HCT116 (cell line): ENCODE measurements around the gene CHRD. TPM values are rescaled to one million over a fixed set of nuclear protein-coding genes. Genes with fewer than 3 reads are reported as not detected.

Source experiments
- ATAC-seq: fragments of 200-7000 bp; cut with Tn5 transposase; 2 replicates; pipeline ENCODE4 v1.9.1; 2020; ENCODE audit warnings: mild to moderate bottlenecking, moderate library complexity
- BruUV-seq: library from RNA; stranded (reverse); fragments of 400-500 nt; replicated peaks from 2 replicates; lab custom pipeline; 2021; lab: Mats Ljungman, UMichigan
- CTCF ChIA-PET: fragments of 300-600 bp; sonication (Branson Sonifier 250); formaldehyde crosslinking; loops from one replicate; lab custom pipeline; 2021; ENCODE audit warnings: antibody characterized with exemption; lab: Charles Lee
- POLR2A ChIA-PET: fragments of 300-600, 350-600 bp; sonication (Branson Sonifier 250); formaldehyde crosslinking; loops from one replicate; lab custom pipeline; 2021; ENCODE audit warnings: antibody characterized with exemption; lab: Charles Lee
- RAD21 ChIA-PET, 2 experiments: fragments of 300-600 bp; sonication (Branson Sonifier 250); formaldehyde crosslinking; loops; one replicate each; lab custom pipeline; 2023; ENCODE audit warnings: low total read pairs in 2 of 2; ENCODE audit not compliant: uncharacterized antibody in 2 of 2, unreplicated experiment in 2 of 2, low non-redundant PET in 1 of 2; lab: Charles Lee
- DNase-seq: peaks from one replicate; pipeline ENCODE4 v3.0.0-alpha.2; 2010; ENCODE audit warnings: low read depth, low spot score
- H2AFZ ChIP-seq: fragments of 200-600 bp; shearing (Covaris generic), sonication (generic); 2 replicates; pipeline ENCODE4 v1.6.1; 2017; ENCODE audit warnings: low read depth, mixed run types, mixed read lengths, antibody characterized with exemption, low read length; ENCODE audit not compliant: poor library complexity, severe bottlenecking
- H3K27ac ChIP-seq: 2 replicates; pipeline ENCODE4 v1.5.1; 2012; ENCODE audit warnings: low read depth, low read length
- H3K27me3 ChIP-seq: fragments of 200-600 bp; sonication (generic); 2 replicates; pipeline ENCODE4 v1.6.1; 2016; ENCODE audit warnings: mixed run types, low read length, mixed read lengths; ENCODE audit not compliant: insufficient read depth
- H3K36me3 ChIP-seq, 2 experiments: fragments of 200-500 bp in 1 of 2; fragments of 200-600 bp in 1 of 2; sonication (Bioruptor generic) in 1 of 2; sonication (generic) in 1 of 2; 2 replicates each; pipeline versions ENCODE4 v1.5.1 to v1.6.1; 2014 to 2016; ENCODE audit warnings: low read length in 2 of 2, inconsistent platforms in 1 of 2, mixed read lengths in 1 of 2, mixed run types in 1 of 2; ENCODE audit not compliant: insufficient read depth in 2 of 2, control insufficient read depth in 1 of 2
- H3K4me1 ChIP-seq, 2 experiments: fragments of 200-600 bp in 1 of 2; sonication (generic) in 1 of 2; 2 replicates each; pipeline versions ENCODE4 v1.5.1 to v1.6.1; 2012 to 2017; ENCODE audit warnings: low read length in 2 of 2, inconsistent platforms in 1 of 2, mild to moderate bottlenecking in 1 of 2, mixed read lengths in 1 of 2, mixed run types in 1 of 2, moderate library complexity in 1 of 2; ENCODE audit not compliant: insufficient read depth in 2 of 2, control insufficient read depth in 1 of 2
- H3K4me2 ChIP-seq: fragments of 200-600 bp; sonication (generic); 2 replicates; pipeline ENCODE4 v1.6.1; 2017; ENCODE audit warnings: mixed run types, low read length, mixed read lengths
- H3K4me3 ChIP-seq, 2 experiments: fragments of 200-600 bp in 1 of 2; sonication (generic) in 1 of 2; replicated peaks in 1 of 2; 2 replicates each; pipeline ENCODE4 v1.5.1; 2011 to 2016; ENCODE audit warnings: low read length in 2 of 2, control low read depth in 1 of 2, low read depth in 1 of 2, mild to moderate bottlenecking in 1 of 2, mixed read lengths in 1 of 2, mixed run types in 1 of 2
- H3K79me2 ChIP-seq: fragments of 200-600 bp; sonication (generic); 2 replicates; pipeline ENCODE4 v1.6.1; 2017; ENCODE audit warnings: mild to moderate bottlenecking, mixed run types, low read length, moderate library complexity, mixed read lengths; ENCODE audit not compliant: insufficient read depth
- H3K9ac ChIP-seq: fragments of 200-600 bp; sonication (generic); 2 replicates; pipeline ENCODE4 v1.6.1; 2016; ENCODE audit warnings: low read length, mixed read lengths
- H3K9me2 ChIP-seq: fragments of 200-600 bp; sonication (generic), shearing (Covaris generic); 2 replicates; pipeline ENCODE4 v1.6.1; 2017; ENCODE audit warnings: mixed run types, mild to moderate bottlenecking, moderate library complexity; ENCODE audit not compliant: insufficient read depth
- H3K9me3 ChIP-seq, 2 experiments: fragments of 200-500 bp in 1 of 2; fragments of 200-600 bp in 1 of 2; sonication (Bioruptor generic) in 1 of 2; sonication (generic) in 1 of 2; 2 replicates each; pipeline ENCODE4 v1.6.1; 2014 to 2017; ENCODE audit warnings: low read length in 2 of 2, mixed read lengths in 2 of 2, inconsistent platforms in 1 of 2, low read depth in 1 of 2, mild to moderate bottlenecking in 1 of 2, mixed run types in 1 of 2, moderate library complexity in 1 of 2; ENCODE audit not compliant: control insufficient read depth in 1 of 2, insufficient read depth in 1 of 2
- H4K20me1 ChIP-seq: fragments of 200-600 bp; sonication (generic), shearing (Covaris generic); 2 replicates; pipeline ENCODE4 v1.6.1; 2017; ENCODE audit warnings: mixed run types, mild to moderate bottlenecking, moderate library complexity; ENCODE audit not compliant: insufficient read depth
- CBX3 ChIP-seq: IDR thresholded peaks from 2 replicates; pipeline ENCODE4 v1.6.1; 2012; ENCODE audit warnings: low read depth
- FOSL1 ChIP-seq: IDR thresholded peaks from 2 replicates; pipeline ENCODE4 v1.6.1; 2012; ENCODE audit warnings: low read depth
- POLR2A ChIP-seq: IDR thresholded peaks from 2 replicates; pipeline ENCODE4 v1.7.0; 2011; ENCODE audit warnings: borderline replicate concordance; ENCODE audit not compliant: insufficient read depth, insufficient read length; ENCODE audit errors: extremely low read depth
- POLR2AphosphoS5 ChIP-seq: IDR thresholded peaks from 2 replicates; pipeline ENCODE4 v1.6.1; 2011; ENCODE audit warnings: mild to moderate bottlenecking, low read depth, low read length, moderate library complexity
- RAD21 ChIP-seq: IDR thresholded peaks from 2 replicates; pipeline ENCODE4 v1.6.1; 2012; ENCODE audit warnings: low read depth, mild to moderate bottlenecking
- SP1 ChIP-seq: IDR thresholded peaks from 2 replicates; pipeline ENCODE4 v1.6.1; 2012; ENCODE audit warnings: low read depth
- SRF ChIP-seq: IDR thresholded peaks from 2 replicates; pipeline ENCODE4 v1.6.1; 2012; ENCODE audit warnings: low read depth
- intact Hi-C: fragments of 100-400 bp; cut with micrococcal nuclease; formaldehyde crosslinking; loops from 2 replicates; pipeline ENCODE4 v1.10.0; 2022
- total RNA-seq: library from RNA; stranded (reverse); gene quantifications from one replicate; pipeline ENCODE4 v1.2.1, GENCODE V29; 2021; ENCODE audit not compliant: unreplicated experiment
- TF ChIP-seq, protein P1 (sequence below), 3 experiments: fragments of 200-600 bp in 1 of 3; sonication (generic) in 1 of 3; IDR thresholded peaks in 2 of 3; conservative IDR thresholded peaks in 1 of 3; 2 replicates each; pipeline ENCODE4 v1.5.1; 2012 to 2017; ENCODE audit warnings: low read depth in 2 of 3, low read length in 2 of 3, antibody characterized with exemption in 1 of 3, borderline replicate concordance in 1 of 3, control low read depth in 1 of 3, mild to moderate bottlenecking in 1 of 3, mixed read lengths in 1 of 3, mixed run types in 1 of 3, moderate library complexity in 1 of 3; ENCODE audit not compliant: insufficient read depth in 1 of 3
- TF ChIP-seq, protein P2 (sequence below): IDR thresholded peaks from 2 replicates; pipeline ENCODE4 v1.6.1; 2012
- TF ChIP-seq, protein P3 (sequence below): IDR thresholded peaks from 2 replicates; pipeline ENCODE4 v1.6.1; 2011; ENCODE audit warnings: mild to moderate bottlenecking, low read length, moderate library complexity; ENCODE audit not compliant: insufficient replicate concordance; ENCODE audit errors: extremely low read depth

Gene CHRD
- total RNA-seq, 1 experiment from 2014 or later = 8.0 TPM

DNA sequence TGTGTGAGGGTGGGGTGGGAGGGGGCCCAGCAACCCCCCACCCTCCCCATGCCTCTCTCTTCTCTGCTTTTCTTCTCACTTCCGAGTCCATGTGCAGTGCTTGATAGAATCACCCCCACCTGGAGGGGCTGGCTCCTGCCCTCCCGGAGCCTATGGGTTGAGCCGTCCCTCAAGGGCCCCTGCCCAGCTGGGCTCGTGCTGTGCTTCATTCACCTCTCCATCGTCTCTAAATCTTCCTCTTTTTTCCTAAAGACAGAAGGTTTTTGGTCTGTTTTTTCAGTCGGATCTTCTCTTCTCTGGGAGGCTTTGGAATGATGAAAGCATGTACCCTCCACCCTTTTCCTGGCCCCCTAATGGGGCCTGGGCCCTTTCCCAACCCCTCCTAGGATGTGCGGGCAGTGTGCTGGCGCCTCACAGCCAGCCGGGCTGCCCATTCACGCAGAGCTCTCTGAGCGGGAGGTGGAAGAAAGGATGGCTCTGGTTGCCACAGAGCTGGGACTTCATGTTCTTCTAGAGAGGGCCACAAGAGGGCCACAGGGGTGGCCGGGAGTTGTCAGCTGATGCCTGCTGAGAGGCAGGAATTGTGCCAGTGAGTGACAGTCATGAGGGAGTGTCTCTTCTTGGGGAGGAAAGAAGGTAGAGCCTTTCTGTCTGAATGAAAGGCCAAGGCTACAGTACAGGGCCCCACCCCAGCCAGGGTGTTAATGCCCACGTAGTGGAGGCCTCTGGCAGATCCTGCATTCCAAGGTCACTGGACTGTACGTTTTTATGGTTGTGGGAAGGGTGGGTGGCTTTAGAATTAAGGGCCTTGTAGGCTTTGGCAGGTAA is 34.3 kb upstream of the CHRD start (continued):
- TF ChIP-seq, protein P1, sequence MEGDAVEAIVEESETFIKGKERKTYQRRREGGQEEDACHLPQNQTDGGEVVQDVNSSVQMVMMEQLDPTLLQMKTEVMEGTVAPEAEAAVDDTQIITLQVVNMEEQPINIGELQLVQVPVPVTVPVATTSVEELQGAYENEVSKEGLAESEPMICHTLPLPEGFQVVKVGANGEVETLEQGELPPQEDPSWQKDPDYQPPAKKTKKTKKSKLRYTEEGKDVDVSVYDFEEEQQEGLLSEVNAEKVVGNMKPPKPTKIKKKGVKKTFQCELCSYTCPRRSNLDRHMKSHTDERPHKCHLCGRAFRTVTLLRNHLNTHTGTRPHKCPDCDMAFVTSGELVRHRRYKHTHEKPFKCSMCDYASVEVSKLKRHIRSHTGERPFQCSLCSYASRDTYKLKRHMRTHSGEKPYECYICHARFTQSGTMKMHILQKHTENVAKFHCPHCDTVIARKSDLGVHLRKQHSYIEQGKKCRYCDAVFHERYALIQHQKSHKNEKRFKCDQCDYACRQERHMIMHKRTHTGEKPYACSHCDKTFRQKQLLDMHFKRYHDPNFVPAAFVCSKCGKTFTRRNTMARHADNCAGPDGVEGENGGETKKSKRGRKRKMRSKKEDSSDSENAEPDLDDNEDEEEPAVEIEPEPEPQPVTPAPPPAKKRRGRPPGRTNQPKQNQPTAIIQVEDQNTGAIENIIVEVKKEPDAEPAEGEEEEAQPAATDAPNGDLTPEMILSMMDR (IDR thresholded peaks at IDR 0.05 in 2 of 3, conservative IDR thresholded peaks at IDR 0.05 in 1 of 3; ENCODE audit: borderline replicate concordance in 1 of 3, insufficient read depth in 1 of 3, low read depth in 2 of 3, low read length in 2 of 3) = peak; percentile 67 to 79 (median 70)
- TF ChIP-seq SRF (no peak), SP1 (peak; percentile 11; the same call in 1 of the 2 replicates), FOSL1 (no peak)

DNA sequence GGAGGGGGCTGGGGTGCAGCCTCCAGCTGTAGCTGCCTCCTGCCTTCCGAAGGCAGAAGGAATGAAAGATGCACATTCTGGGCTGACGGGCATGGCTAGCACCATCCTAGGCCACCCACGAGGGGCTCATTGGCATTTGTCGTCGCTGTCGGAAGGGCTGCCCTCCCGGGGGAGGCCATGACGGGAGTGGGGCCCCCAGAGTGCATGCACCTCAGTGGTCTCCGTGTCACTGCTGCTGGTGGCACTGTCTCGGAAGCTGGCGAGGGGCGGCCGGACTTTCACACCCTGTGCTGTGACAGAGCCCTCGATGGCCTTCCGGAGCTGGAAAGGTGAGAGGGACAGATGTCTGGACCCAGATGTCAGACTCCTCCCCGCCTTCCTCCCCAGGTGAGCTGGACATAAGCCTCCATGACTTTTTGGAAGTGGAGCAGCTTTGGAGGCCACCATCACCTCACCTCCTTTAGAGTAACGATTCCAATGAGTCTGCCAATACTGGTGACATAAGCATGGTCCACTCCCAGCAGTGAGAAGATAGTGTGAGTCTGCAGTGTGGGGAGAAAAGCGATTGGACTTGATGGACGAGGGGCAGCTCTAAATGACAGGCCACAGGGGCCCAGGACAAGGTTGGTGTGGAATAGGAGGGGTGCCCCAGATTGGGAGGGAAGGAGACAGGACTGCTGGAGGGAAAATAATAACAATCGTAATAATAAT is 33.2 kb upstream of the CHRD start:
- CTCF ChIA-PET = no interaction called here
- POLR2A ChIA-PET = interaction anchor here (1.3 kb wide), 1 partner anchor 12 kb away, joined by 4 read pairs; no protein-coding TSS in a partner anchor
- no TSS peak for BruUV-seq
- DNase-seq = no peak
- H3K36me3 ChIP-seq = peaks cover 5 to 9% of the 10 kb centered on the region in 2 experiments; a peak in 2 of 4 replicates
- H3K27me3 ChIP-seq = no peaks in the 10 kb centered on the region
- H3K79me2 ChIP-seq = no peaks in the 10 kb centered on the region
- 0 out of 2 replicates have a peak overlapping the region, but pooled peaks have one; percentile 40 for H3K27ac ChIP-seq
- H4K20me1 ChIP-seq = no peaks in the 10 kb centered on the region
- H3K4me2 ChIP-seq = 0 out of 2 replicates have a peak overlapping the region, but pooled peaks have one; percentile 25
- no peak overlapping the region for H2AFZ ChIP-seq
- TF ChIP-seq CBX3 = no peak
- TF ChIP-seq, protein P2, sequence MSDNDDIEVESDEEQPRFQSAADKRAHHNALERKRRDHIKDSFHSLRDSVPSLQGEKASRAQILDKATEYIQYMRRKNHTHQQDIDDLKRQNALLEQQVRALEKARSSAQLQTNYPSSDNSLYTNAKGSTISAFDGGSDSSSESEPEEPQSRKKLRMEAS = no peak
- TF ChIP-seq, protein P3, sequence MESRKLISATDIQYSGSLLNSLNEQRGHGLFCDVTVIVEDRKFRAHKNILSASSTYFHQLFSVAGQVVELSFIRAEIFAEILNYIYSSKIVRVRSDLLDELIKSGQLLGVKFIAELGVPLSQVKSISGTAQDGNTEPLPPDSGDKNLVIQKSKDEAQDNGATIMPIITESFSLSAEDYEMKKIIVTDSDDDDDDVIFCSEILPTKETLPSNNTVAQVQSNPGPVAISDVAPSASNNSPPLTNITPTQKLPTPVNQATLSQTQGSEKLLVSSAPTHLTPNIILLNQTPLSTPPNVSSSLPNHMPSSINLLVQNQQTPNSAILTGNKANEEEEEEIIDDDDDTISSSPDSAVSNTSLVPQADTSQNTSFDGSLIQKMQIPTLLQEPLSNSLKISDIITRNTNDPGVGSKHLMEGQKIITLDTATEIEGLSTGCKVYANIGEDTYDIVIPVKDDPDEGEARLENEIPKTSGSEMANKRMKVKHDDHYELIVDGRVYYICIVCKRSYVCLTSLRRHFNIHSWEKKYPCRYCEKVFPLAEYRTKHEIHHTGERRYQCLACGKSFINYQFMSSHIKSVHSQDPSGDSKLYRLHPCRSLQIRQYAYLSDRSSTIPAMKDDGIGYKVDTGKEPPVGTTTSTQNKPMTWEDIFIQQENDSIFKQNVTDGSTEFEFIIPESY = no peak
- no peak for TF ChIP-seq RAD21
- no peak for TF ChIP-seq SP1
- TF ChIP-seq POLR2AphosphoS5 = no peak
- no peak for TF ChIP-seq POLR2A
- TF ChIP-seq SRF = no peak
- TF ChIP-seq, protein P1 (IDR thresholded peaks at IDR 0.05 in 2 of 3, conservative IDR thresholded peaks at IDR 0.05 in 1 of 3; ENCODE audit: borderline replicate concordance in 1 of 3, insufficient read depth in 1 of 3, low read depth in 2 of 3, low read length in 2 of 3) = no peak
- TF ChIP-seq, all 23 proteins: peak for 0
- RAD21 ChIA-PET = no interaction called here
- intact Hi-C loops = no loop called here
- no peak overlapping the region for H3K4me3 ChIP-seq
- no peaks in the 10 kb centered on the region for H3K9me3 ChIP-seq
- no peak overlapping the region for H3K9ac ChIP-seq
- H3K9me2 ChIP-seq = no peaks in the 10 kb centered on the region
- ATAC-seq = no peak
- peaks cover 9 to 14% of the 10 kb centered on the region in 2 experiments for H3K4me1 ChIP-seq
